ENCODE data around the gene TTC38.

TTC38 gene

DNA sequence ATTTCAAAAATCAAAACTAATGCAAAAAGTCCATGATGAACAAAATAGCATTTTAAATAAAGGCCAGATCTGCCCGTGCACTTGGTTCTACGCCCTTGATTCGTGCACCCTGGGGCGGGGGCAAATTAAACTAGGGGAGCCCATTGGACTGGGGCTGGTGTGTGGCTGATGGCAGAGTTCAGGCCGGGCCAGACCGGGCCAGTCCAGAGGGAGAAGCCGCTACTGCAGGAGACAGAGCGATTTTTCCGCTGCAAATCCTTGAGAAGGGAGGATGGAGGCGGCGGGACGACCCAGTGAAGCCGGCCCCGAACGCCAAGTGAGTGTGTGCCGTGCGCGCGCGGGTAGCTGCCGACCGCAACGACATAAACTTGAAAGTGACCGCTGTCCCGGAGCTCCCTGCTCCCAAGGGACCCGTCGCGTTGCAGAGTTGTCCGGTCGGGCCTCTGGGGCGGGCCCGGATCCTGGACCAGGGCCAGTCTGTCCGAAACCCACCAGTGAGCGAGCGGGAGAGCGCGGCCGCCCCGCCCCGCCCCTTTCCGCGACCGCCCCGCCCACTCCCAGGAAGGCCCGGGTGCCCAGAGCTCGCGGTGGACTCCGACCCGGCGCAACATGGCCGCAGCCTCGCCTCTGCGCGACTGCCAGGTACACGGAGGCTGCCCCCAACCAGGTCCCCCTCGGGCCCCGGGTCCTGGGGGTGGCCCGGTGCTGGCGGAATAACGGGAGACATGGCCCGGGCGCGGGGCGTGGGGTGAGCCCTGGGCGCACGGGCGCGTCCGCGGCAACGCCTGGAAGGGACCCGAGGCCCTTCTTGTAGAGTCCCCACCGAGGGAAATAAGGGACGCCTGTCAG is at the start of gene TTC38 (continued):
- TF ChIP-seq ZBTB7A (tag by site-specific recombination; IDR thresholded peaks at IDR 0.05; ENCODE audit: low read depth): no peak
- TF ChIP-seq ZNF623 (tag by site-specific recombination; IDR thresholded peaks at IDR 0.05): no peak
- peak; percentile 53; the same call in 1 of the 2 replicates for TF ChIP-seq WT1 (tag by site-specific recombination; IDR thresholded peaks at IDR 0.05)
- TF ChIP-seq GLIS1 (tag by site-specific recombination; IDR thresholded peaks at IDR 0.05): peak; percentile 38; the same call in 1 of the 2 replicates
- TF ChIP-seq, protein P1, sequence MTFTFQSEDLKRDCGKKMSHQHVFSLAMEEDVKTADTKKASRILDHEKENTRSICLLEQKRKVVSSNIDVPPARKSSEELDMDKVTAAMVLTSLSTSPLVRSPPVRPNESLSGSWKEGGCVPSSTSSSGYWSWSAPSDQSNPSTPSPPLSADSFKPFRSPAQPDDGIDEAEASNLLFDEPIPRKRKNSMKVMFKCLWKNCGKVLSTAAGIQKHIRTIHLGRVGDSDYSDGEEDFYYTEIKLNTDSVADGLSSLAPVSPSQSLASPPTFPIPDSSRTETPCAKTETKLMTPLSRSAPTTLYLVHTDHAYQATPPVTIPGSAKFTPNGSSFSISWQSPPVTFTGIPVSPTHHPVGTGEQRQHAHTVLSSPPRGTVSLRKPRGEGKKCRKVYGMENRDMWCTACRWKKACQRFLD (tag by site-specific recombination; IDR thresholded peaks at IDR 0.05): no peak
- TF ChIP-seq BCL11A (tag by site-specific recombination; IDR thresholded peaks at IDR 0.05; ENCODE audit: low read depth): peak; percentile 83; the same call in 1 of the 2 replicates
- TF ChIP-seq ZXDB (tag by site-specific recombination; IDR thresholded peaks at IDR 0.05): peak; percentile 78
- TF ChIP-seq GLIS2 (tag by site-specific recombination; IDR thresholded peaks at IDR 0.05): peak; percentile 46; the same call in 1 of the 2 replicates
- peak; percentile 54; the same call in 1 of the 2 replicates for TF ChIP-seq ZNF692 (tag by site-specific recombination; IDR thresholded peaks at IDR 0.05)
- TF ChIP-seq KLF1 (tag by site-specific recombination; IDR thresholded peaks at IDR 0.05): peak; percentile 55
- no peak for TF ChIP-seq ZFP41 (tag by site-specific recombination; IDR thresholded peaks at IDR 0.05; ENCODE audit: borderline replicate concordance)
- peak; percentile 80 for TF ChIP-seq ZNF335 (tag by site-specific recombination; conservative IDR thresholded peaks at IDR 0.05)
- TF ChIP-seq ZNF121 (tag by site-specific recombination; IDR thresholded peaks at IDR 0.05): no peak
- TF ChIP-seq, protein P2, sequence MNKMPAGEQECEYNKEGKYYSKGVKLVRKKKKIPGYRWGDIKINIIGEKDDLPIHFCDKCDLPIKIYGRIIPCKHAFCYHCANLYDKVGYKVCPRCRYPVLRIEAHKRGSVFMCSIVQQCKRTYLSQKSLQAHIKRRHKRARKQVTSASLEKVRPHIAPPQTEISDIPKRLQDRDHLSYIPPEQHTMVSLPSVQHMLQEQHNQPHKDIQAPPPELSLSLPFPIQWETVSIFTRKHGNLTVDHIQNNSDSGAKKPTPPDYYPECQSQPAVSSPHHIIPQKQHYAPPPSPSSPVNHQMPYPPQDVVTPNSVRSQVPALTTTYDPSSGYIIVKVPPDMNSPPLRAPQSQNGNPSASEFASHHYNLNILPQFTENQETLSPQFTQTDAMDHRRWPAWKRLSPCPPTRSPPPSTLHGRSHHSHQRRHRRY (tag by site-specific recombination; IDR thresholded peaks at IDR 0.05): no peak
- TF ChIP-seq ZNF311 (tag by site-specific recombination; IDR thresholded peaks at IDR 0.05; ENCODE audit: borderline replicate concordance): no peak
- TF ChIP-seq ZNF670 (tag by site-specific recombination; IDR thresholded peaks at IDR 0.05; ENCODE audit: low read depth): no peak
- TF ChIP-seq ZNF555 (tag by site-specific recombination; conservative IDR thresholded peaks at IDR 0.05): no peak
- 0 out of 2 replicates have a peak, but pooled peaks have one; percentile 22 for TF ChIP-seq ZNF501 (tag by site-specific recombination; IDR thresholded peaks at IDR 0.05)
- TF ChIP-seq SCRT1 (tag by site-specific recombination; IDR thresholded peaks at IDR 0.05; ENCODE audit: borderline replicate concordance): no peak
- peak; percentile 98 for TF ChIP-seq ZBTB17 (tag by site-specific recombination; IDR thresholded peaks at IDR 0.05)
- no peak for TF ChIP-seq ZNF114 (tag by site-specific recombination; IDR thresholded peaks at IDR 0.05)
- peak; percentile 93 for TF ChIP-seq ZNF423 (tag by site-specific recombination; IDR thresholded peaks at IDR 0.05)
- no peak for TF ChIP-seq ZNF768 (tag by site-specific recombination; IDR thresholded peaks at IDR 0.05)
- peak; percentile 87 for TF ChIP-seq KLF10 (tag by site-specific recombination; IDR thresholded peaks at IDR 0.05)
- TF ChIP-seq ZNF610 (tag by site-specific recombination; IDR thresholded peaks at IDR 0.05; ENCODE audit: borderline replicate concordance): peak; percentile 60; the same call in 1 of the 2 replicates
- TF ChIP-seq, protein P3, sequence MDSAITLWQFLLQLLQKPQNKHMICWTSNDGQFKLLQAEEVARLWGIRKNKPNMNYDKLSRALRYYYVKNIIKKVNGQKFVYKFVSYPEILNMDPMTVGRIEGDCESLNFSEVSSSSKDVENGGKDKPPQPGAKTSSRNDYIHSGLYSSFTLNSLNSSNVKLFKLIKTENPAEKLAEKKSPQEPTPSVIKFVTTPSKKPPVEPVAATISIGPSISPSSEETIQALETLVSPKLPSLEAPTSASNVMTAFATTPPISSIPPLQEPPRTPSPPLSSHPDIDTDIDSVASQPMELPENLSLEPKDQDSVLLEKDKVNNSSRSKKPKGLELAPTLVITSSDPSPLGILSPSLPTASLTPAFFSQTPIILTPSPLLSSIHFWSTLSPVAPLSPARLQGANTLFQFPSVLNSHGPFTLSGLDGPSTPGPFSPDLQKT (IDR thresholded peaks at IDR 0.05; ENCODE audit: borderline replicate concordance, low read depth, low read length): no peak
- peak; percentile 59 for TF ChIP-seq KLF8 (tag by site-specific recombination; IDR thresholded peaks at IDR 0.05)
- TF ChIP-seq, protein P4, sequence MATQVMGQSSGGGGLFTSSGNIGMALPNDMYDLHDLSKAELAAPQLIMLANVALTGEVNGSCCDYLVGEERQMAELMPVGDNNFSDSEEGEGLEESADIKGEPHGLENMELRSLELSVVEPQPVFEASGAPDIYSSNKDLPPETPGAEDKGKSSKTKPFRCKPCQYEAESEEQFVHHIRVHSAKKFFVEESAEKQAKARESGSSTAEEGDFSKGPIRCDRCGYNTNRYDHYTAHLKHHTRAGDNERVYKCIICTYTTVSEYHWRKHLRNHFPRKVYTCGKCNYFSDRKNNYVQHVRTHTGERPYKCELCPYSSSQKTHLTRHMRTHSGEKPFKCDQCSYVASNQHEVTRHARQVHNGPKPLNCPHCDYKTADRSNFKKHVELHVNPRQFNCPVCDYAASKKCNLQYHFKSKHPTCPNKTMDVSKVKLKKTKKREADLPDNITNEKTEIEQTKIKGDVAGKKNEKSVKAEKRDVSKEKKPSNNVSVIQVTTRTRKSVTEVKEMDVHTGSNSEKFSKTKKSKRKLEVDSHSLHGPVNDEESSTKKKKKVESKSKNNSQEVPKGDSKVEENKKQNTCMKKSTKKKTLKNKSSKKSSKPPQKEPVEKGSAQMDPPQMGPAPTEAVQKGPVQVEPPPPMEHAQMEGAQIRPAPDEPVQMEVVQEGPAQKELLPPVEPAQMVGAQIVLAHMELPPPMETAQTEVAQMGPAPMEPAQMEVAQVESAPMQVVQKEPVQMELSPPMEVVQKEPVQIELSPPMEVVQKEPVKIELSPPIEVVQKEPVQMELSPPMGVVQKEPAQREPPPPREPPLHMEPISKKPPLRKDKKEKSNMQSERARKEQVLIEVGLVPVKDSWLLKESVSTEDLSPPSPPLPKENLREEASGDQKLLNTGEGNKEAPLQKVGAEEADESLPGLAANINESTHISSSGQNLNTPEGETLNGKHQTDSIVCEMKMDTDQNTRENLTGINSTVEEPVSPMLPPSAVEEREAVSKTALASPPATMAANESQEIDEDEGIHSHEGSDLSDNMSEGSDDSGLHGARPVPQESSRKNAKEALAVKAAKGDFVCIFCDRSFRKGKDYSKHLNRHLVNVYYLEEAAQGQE (tag by site-specific recombination; IDR thresholded peaks at IDR 0.05): peak; percentile 38; the same call in 1 of the 2 replicates
- TF ChIP-seq, protein P5, sequence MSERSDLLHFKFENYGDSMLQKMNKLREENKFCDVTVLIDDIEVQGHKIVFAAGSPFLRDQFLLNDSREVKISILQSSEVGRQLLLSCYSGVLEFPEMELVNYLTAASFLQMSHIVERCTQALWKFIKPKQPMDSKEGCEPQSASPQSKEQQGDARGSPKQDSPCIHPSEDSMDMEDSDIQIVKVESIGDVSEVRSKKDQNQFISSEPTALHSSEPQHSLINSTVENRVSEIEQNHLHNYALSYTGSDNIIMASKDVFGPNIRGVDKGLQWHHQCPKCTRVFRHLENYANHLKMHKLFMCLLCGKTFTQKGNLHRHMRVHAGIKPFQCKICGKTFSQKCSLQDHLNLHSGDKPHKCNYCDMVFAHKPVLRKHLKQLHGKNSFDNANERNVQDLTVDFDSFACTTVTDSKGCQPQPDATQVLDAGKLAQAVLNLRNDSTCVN (tag by site-specific recombination; optimal IDR thresholded peaks at IDR 0.05): peak; percentile 86
